Endothelial cell of umbilical vein (primary cell): ENCODE measurements around the gene TOM1L2. TPM values are rescaled to one million over a fixed set of nuclear protein-coding genes. Genes with fewer than 3 reads are reported as not detected.

ENCODE experiments used
- BruUV-seq: library from RNA; stranded (reverse); fragments of 400-500 nt; replicated peaks from 2 replicates; lab custom pipeline; 2021; lab: Mats Ljungman, UMichigan
- CTCF ChIA-PET: fragments of 300-600, 350-600 bp; sonication (Branson Sonifier 250); formaldehyde crosslinking; loops from one replicate; lab custom pipeline; 2021; ENCODE audit warnings: antibody characterized with exemption, inconsistent platforms; lab: Charles Lee
- POLR2A ChIA-PET: fragments of 300-600, 350-600 bp; sonication (Branson Sonifier 250); formaldehyde crosslinking; loops from one replicate; lab custom pipeline; 2021; ENCODE audit warnings: antibody characterized with exemption, inconsistent platforms; lab: Charles Lee
- DNase-seq: peaks from one replicate; pipeline ENCODE4 v3.0.0-alpha.2; 2011; ENCODE audit warnings: low read depth, low spot score
- FAIRE-seq: peaks from 2 replicates; lab custom pipeline; 2011; peaks lifted over from hg19 to GRCh38; lab: Jason Lieb, UNC
- H2AFZ ChIP-seq: 2 replicates; pipeline ENCODE4 v1.6.0; 2012; ENCODE audit warnings: low read depth, low read length, control low read depth, inconsistent platforms
- H3K27ac ChIP-seq: 2 replicates; pipeline ENCODE4 v1.5.1; 2011; ENCODE audit warnings: low read depth, mild to moderate bottlenecking, control low read depth, low read length, moderate library complexity; ENCODE audit not compliant: insufficient read depth
- H3K27me3 ChIP-seq, 2 experiments: 2 replicates each; pipeline versions ENCODE4 v1.6.0 to v1.6.1; 2011; ENCODE audit warnings: low read length in 2 of 2, mixed read lengths in 1 of 2; ENCODE audit not compliant: control insufficient read depth in 2 of 2, insufficient read depth in 2 of 2
- H3K36me3 ChIP-seq, 2 experiments: 2 replicates in 1 of 2; 3 replicates in 1 of 2; pipeline ENCODE4 v1.5.1; 2011; ENCODE audit warnings: low read length in 2 of 2, mild to moderate bottlenecking in 1 of 2, moderate library complexity in 1 of 2; ENCODE audit not compliant: control insufficient read depth in 2 of 2, insufficient read depth in 2 of 2; ENCODE audit errors: extremely low read depth in 1 of 2
- H3K4me1 ChIP-seq: 3 replicates; pipeline ENCODE4 v1.5.1; 2011; ENCODE audit warnings: mild to moderate bottlenecking, low read length; ENCODE audit not compliant: control insufficient read depth, insufficient read depth; ENCODE audit errors: extremely low read depth
- H3K4me2 ChIP-seq: 2 replicates; pipeline ENCODE4 v1.6.1; 2011; ENCODE audit warnings: low read length, control low read depth, mixed read lengths; ENCODE audit not compliant: insufficient read depth
- H3K4me3 ChIP-seq, 3 experiments: fragments of 200-600 bp in 1 of 3; sonication (generic), shearing (Covaris generic) in 1 of 3; replicated peaks in 1 of 3; 2 replicates each; pipeline ENCODE4 v1.5.1; 2011 to 2016; ENCODE audit warnings: control low read depth in 3 of 3, low read length in 3 of 3, mild to moderate bottlenecking in 2 of 3, inconsistent platforms in 1 of 3, low read depth in 1 of 3, moderate library complexity in 1 of 3; ENCODE audit not compliant: insufficient read depth in 1 of 3
- H3K79me2 ChIP-seq: 2 replicates; pipeline ENCODE4 v1.6.0; 2012; ENCODE audit warnings: low read length, inconsistent platforms; ENCODE audit not compliant: control insufficient read depth, insufficient read depth
- H3K9ac ChIP-seq: replicated peaks from 2 replicates; pipeline ENCODE3; 2011; ENCODE audit warnings: low read length, control low read depth; ENCODE audit not compliant: insufficient read depth; ENCODE audit errors: extremely low read depth
- H3K9me1 ChIP-seq: replicated peaks from 3 replicates; pipeline ENCODE4 v1.6.0; 2011; ENCODE audit warnings: mild to moderate bottlenecking, low read length; ENCODE audit not compliant: control insufficient read depth, insufficient read depth; ENCODE audit errors: extremely low read depth
- H3K9me3 ChIP-seq: replicated peaks from 2 replicates; pipeline ENCODE4 v1.5.1; 2012; ENCODE audit warnings: low read length, inconsistent platforms; ENCODE audit not compliant: control insufficient read depth, insufficient read depth
- H4K20me1 ChIP-seq: replicated peaks from 2 replicates; pipeline ENCODE3; 2011; ENCODE audit warnings: mild to moderate bottlenecking, low read length; ENCODE audit not compliant: control insufficient read depth, insufficient read depth; ENCODE audit errors: extremely low read depth
- EZH2 ChIP-seq: IDR thresholded peaks from 2 replicates; pipeline ENCODE4 v1.6.1; 2012; ENCODE audit warnings: borderline replicate concordance, low read depth, mild to moderate bottlenecking, moderate library complexity, low read length, inconsistent platforms; ENCODE audit not compliant: severe bottlenecking
- FOS ChIP-seq: IDR thresholded peaks from 2 replicates; pipeline ENCODE4 v1.6.1; 2011; ENCODE audit warnings: mild to moderate bottlenecking, low read length, moderate library complexity, borderline replicate concordance; ENCODE audit not compliant: insufficient read depth
- GATA2 ChIP-seq: IDR thresholded peaks from 2 replicates; pipeline ENCODE4 v1.7.0; 2011; ENCODE audit warnings: low read depth, mild to moderate bottlenecking, moderate library complexity, mixed read lengths, low read length; ENCODE audit not compliant: insufficient read length, insufficient read depth
- JUN ChIP-seq: IDR thresholded peaks from 2 replicates; pipeline ENCODE4 v1.6.1; 2011; ENCODE audit warnings: borderline replicate concordance, low read depth; ENCODE audit not compliant: insufficient read length, insufficient read depth
- MYC ChIP-seq: IDR thresholded peaks from one replicate; pipeline ENCODE4 v1.6.1; 2011; ENCODE audit warnings: mild to moderate bottlenecking, low read depth, low read length
- POLR2A ChIP-seq: IDR thresholded peaks from 2 replicates; pipeline ENCODE4 v1.6.1; 2012; ENCODE audit warnings: low read depth, mild to moderate bottlenecking, control low read depth, low read length
- POLR2AphosphoS5 ChIP-seq: IDR thresholded peaks from 2 replicates; pipeline ENCODE4 v1.6.1; 2012; ENCODE audit warnings: low read depth, mild to moderate bottlenecking, control low read depth, low read length, moderate library complexity; ENCODE audit not compliant: insufficient read depth
- dilution Hi-C: fragments of 300-500 bp; cut with MboI; formaldehyde crosslinking; loops from one replicate; pipeline ENCODE4 v1.15.0; 2019; ENCODE audit warnings: low sequenced_read_pairs; ENCODE audit not compliant: extremely low pct_ligation_motif_present
- intact Hi-C: fragments of 100-400 bp; cut with micrococcal nuclease; formaldehyde crosslinking; loops from one replicate; pipeline ENCODE4 v1.10.0; 2022
- polyA plus RNA-seq, 4 experiments: library from polyadenylated mRNA; depleted of rRNA in 3 of 4; stranded (reverse) in 3 of 4; unstranded in 1 of 4; fragments of >200 nt; gene quantifications; 2 replicates each; pipeline versions ENCODE4 v1.2.1 to v1.2.3, GENCODE V29; 2011 to 2012; ENCODE audit warnings: missing spikeins in 1 of 4
- total RNA-seq: library from RNA; stranded (reverse); gene quantifications from 2 replicates; pipeline ENCODE4 v1.2.3, GENCODE V29; 2021
- TF ChIP-seq, protein P1 (sequence below): IDR thresholded peaks from 2 replicates; pipeline ENCODE4 v1.6.1; 2011; ENCODE audit not compliant: insufficient read depth, insufficient read length
- TF ChIP-seq, protein P2 (sequence below), 2 donors: IDR thresholded peaks; 1 replicate in 1 of 2; 2 replicates in 1 of 2; pipeline ENCODE4 v1.5.1; 2011; ENCODE audit warnings: low read length in 2 of 2, mild to moderate bottlenecking in 2 of 2, moderate library complexity in 2 of 2, control low read depth in 1 of 2, inconsistent platforms in 1 of 2, low read depth in 1 of 2; ENCODE audit not compliant: insufficient read depth in 1 of 2; ENCODE audit errors: extremely low read depth in 1 of 2

The TOM1L2 gene
- total and polyA plus RNA-seq, 2 donors (not counting 3 experiments of a cell fraction or from before 2014, with no cell fraction given): 31.7 to 37.6 TPM

DNA sequence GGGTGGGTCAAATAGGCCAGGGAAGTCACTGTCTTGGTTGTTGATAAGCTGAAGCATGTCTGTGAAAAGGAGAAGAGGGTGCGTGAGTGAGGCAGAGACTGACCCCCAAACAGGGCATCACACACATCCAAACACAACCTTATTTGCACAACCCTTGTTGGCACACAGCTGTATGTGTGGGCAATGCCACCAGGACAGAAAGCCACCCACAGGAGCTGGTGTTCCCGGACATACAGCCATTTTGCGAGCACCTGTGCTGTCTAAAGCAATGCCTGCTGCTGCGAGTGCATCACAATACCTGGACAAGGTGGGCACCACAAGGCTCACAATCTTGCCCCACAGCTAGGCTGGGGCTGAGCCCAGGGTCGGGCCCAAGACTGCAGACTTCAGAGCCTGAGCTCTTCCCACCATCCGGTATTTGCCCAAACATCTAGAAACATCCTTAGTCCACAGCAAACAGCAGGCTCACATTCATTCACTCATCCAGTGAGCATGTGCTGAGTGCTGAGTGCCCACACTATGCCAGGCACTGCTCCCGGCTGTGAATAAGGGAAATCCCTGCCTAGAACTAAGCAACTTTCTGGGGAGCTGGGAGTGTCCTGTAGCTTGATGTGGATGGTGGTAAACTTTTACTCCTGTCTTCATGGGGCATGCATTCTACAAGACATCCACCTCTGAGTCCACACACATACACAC is 151.6 kb downstream of the TOM1L2 start:
- FAIRE-seq (no peak), DNase-seq (no peak)
- Histone ChIP-seq H3K4me3 (no peak overlapping the region), H3K9me3 (no peaks in the 10 kb centered on the region), H3K36me3 (peaks cover 9 to 15% of the 10 kb centered on the region in 2 experiments), H3K27me3 (no peaks in the 10 kb centered on the region), H3K4me1 (peaks cover 30% of the 10 kb centered on the region), H3K79me2 (peaks cover 35% of the 10 kb centered on the region), H4K20me1 (no peaks in the 10 kb centered on the region), H3K27ac (no peak overlapping the region), H3K9me1 (no peaks in the 10 kb centered on the region), H3K9ac (no peak overlapping the region), H3K4me2 (no peak overlapping the region), H2AFZ (no peak overlapping the region)
- POLR2A ChIA-PET: no interaction called here
- BruUV-seq: no TSS peak
- dilution Hi-C loops: no loop called here
- intact Hi-C loops: loop anchor here (1.0 kb wide), 1 partner anchor 21 kb away; no protein-coding TSS in a partner anchor
- TF ChIP-seq FOS: no peak
- no peak for TF ChIP-seq EZH2
- no peak for TF ChIP-seq POLR2AphosphoS5
- no peak for TF ChIP-seq POLR2A
- TF ChIP-seq GATA2: no peak
- TF ChIP-seq, protein P1, sequence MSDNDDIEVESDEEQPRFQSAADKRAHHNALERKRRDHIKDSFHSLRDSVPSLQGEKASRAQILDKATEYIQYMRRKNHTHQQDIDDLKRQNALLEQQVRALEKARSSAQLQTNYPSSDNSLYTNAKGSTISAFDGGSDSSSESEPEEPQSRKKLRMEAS: no peak
- no peak for TF ChIP-seq MYC
- no peak for TF ChIP-seq JUN
- TF ChIP-seq, protein P2, sequence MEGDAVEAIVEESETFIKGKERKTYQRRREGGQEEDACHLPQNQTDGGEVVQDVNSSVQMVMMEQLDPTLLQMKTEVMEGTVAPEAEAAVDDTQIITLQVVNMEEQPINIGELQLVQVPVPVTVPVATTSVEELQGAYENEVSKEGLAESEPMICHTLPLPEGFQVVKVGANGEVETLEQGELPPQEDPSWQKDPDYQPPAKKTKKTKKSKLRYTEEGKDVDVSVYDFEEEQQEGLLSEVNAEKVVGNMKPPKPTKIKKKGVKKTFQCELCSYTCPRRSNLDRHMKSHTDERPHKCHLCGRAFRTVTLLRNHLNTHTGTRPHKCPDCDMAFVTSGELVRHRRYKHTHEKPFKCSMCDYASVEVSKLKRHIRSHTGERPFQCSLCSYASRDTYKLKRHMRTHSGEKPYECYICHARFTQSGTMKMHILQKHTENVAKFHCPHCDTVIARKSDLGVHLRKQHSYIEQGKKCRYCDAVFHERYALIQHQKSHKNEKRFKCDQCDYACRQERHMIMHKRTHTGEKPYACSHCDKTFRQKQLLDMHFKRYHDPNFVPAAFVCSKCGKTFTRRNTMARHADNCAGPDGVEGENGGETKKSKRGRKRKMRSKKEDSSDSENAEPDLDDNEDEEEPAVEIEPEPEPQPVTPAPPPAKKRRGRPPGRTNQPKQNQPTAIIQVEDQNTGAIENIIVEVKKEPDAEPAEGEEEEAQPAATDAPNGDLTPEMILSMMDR (IDR thresholded peaks at IDR 0.05; ENCODE audit: extremely low read depth in 1 of 2, insufficient read depth in 1 of 2, low read depth in 1 of 2, low read length in 2 of 2): no peak
- CTCF ChIA-PET: interaction anchor here (0.5 to 2.9 kb wide), 9 partner anchors 8 to 99 kb away, joined by 3 to 11 read pairs (median 3); partner anchors contain the start of gene SREBF1
